Pancreas (tissue), 10 donors: ENCODE results near the gene MLEC. TPM values are rescaled to one million over a fixed set of nuclear protein-coding genes. Genes with fewer than 3 reads are reported as not detected.
"Not testable (repeated sequence)": the region's sequence is repeated elsewhere in the genome, so short reads cannot be mapped to it uniquely, and the experiment has no call there.

ENCODE experiments used
- ATAC-seq, 4 donors: fragments of 200-7000 bp; cut with Tn5 transposase; one replicate each; pipeline versions ENCODE4 v1.8.0 to v1.9.1; 2020; ENCODE audit warnings: mild to moderate bottlenecking in 4 of 4, moderate library complexity in 4 of 4
- DNase-seq, 6 donors: peaks; one replicate each; pipeline ENCODE4 v3.0.0-alpha.2; 2020
- FAIRE-seq: peaks from 2 replicates; lab custom pipeline; 2012; peaks lifted over from hg19 to GRCh38; lab: Jason Lieb, UNC
- H3K27ac ChIP-seq, 4 donors: fragments of 200-600 bp; sonication (generic); 1 replicate in 3 of 4; 2 replicates in 1 of 4; pipeline versions ENCODE4 v1.5.0 to v1.8.0; 2020
- H3K27me3 ChIP-seq, 4 donors: fragments of 200-600 bp; one replicate each; pipeline ENCODE4 v1.8.0; 2021
- H3K36me3 ChIP-seq, 3 donors: fragments of 200-600 bp; sonication (generic) in 1 of 3; one replicate each; pipeline versions ENCODE4 v1.5.0 to v1.8.0; 2020 to 2021
- H3K4me1 ChIP-seq, 3 donors: fragments of 200-600 bp; one replicate each; pipeline ENCODE4 v1.8.0; 2021
- H3K4me3 ChIP-seq, 4 donors: fragments of 200-600 bp; sonication (generic) in 2 of 4; one replicate each; pipeline versions ENCODE4 v1.5.0 to v1.8.0; 2020 to 2021
- H3K9me3 ChIP-seq, 4 donors: fragments of 200-600 bp; one replicate each; pipeline ENCODE4 v1.8.0; 2021
- WGBS, 2 donors: extraction: QIAGEN DNeasy Blood & Tissue Kit; methylation state at CpG; one replicate each; pipeline ENCODE4 v1.1.7; 2013; 5-methylcytosine and 5-hydroxymethylcytosine counted together
- intact Hi-C, 3 donors: fragments of 100-400 bp; cut with DNase I; formaldehyde crosslinking; loops; one replicate each; pipeline versions ENCODE4 v1.11.1 to v1.14.2; 2022
- polyA plus RNA-seq, 2 donors: library from polyadenylated mRNA; stranded (reverse); fragments of 200-250 nt; gene quantifications; one replicate each; pipeline ENCODE4 v1.2.3, GENCODE V29; 2013
- total RNA-seq, 6 donors: library from RNA; stranded (reverse); fragmentation: NEBNext Ultra II Directional in 4 of 6; extraction: Animal tissue kit (Norgen Biotek cat#: 25700) in 4 of 6; gene quantifications; one replicate each; pipeline versions ENCODE4 v1.2.1 to v1.2.4, GENCODE V29; 2021 to 2023
- TF ChIP-seq, protein P1 (sequence below), 4 donors: fragments of 200-600 bp; sonication (generic) in 3 of 4; IDR thresholded peaks; one replicate each; pipeline versions ENCODE4 v1.5.0 to v1.8.0; 2021; ENCODE audit warnings: antibody characterized with exemption in 4 of 4
- donor health status: healthy with polysubstance abuse.
- donor health status: DM: no; HTN: no; CAD: no; lungs with moderate emphysema.
- donor health status: DM: no; HTN: no; CAD: no.
- donor health status: control.
- donor health status: control.
- donor health status: Bipolar disorder and iron deficiency.
- donor health status: DM: yes; HTN: yes; CAD: no.
- donor health status: DM: no; HTN: no; CAD: no.
- donor health status: DM: no; HTN: no; CAD: no.
- donor health status: DM: yes; HTN: yes; CAD: no.

The MLEC gene
- total and polyA plus RNA-seq, 8 donors: 25.8 to 124 (median 91.5) TPM

DNA sequence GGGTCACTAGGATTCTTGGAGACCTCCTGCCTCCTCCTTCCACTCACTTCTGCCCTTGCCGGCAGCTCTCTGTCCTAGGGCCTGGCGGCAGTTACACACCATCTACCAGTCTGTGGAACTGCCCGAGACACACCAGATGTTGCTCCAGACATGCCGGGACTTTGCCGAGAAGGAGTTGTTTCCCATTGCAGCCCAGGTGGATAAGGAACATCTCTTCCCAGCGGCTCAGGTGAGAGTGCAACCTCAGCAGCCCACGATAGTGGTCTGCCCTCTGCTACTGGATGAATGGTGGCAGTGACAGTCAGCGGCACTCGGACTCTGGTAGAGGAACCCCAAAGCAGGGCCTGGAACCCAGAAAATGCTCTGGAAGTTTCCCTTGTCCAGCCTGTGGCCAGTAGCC, 40.0 kb downstream of the MLEC start:
- no peak overlapping the region for H3K27ac ChIP-seq
- FAIRE-seq: no peak
- TF ChIP-seq, protein P1, sequence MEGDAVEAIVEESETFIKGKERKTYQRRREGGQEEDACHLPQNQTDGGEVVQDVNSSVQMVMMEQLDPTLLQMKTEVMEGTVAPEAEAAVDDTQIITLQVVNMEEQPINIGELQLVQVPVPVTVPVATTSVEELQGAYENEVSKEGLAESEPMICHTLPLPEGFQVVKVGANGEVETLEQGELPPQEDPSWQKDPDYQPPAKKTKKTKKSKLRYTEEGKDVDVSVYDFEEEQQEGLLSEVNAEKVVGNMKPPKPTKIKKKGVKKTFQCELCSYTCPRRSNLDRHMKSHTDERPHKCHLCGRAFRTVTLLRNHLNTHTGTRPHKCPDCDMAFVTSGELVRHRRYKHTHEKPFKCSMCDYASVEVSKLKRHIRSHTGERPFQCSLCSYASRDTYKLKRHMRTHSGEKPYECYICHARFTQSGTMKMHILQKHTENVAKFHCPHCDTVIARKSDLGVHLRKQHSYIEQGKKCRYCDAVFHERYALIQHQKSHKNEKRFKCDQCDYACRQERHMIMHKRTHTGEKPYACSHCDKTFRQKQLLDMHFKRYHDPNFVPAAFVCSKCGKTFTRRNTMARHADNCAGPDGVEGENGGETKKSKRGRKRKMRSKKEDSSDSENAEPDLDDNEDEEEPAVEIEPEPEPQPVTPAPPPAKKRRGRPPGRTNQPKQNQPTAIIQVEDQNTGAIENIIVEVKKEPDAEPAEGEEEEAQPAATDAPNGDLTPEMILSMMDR (IDR thresholded peaks at IDR 0.05): no peak
- H3K36me3 ChIP-seq: peaks cover 0 to 4% (median 0%) of the 10 kb centered on the region in 3 donors
- intact Hi-C loops: no loop called here
- WGBS, 2 donors: 50 to 57% methylated on average over 9 of the region's 9 CpGs
- no peak for ATAC-seq
- DNase-seq: no peak
- no peaks in the 10 kb centered on the region for H3K4me1 ChIP-seq
- H3K4me3 ChIP-seq: peak overlapping the region in 3 of 4 donors; percentile 75 to 82 (median 82)
- no peaks in the 10 kb centered on the region for H3K27me3 ChIP-seq
- no peaks in the 10 kb centered on the region for H3K9me3 ChIP-seq

DNA sequence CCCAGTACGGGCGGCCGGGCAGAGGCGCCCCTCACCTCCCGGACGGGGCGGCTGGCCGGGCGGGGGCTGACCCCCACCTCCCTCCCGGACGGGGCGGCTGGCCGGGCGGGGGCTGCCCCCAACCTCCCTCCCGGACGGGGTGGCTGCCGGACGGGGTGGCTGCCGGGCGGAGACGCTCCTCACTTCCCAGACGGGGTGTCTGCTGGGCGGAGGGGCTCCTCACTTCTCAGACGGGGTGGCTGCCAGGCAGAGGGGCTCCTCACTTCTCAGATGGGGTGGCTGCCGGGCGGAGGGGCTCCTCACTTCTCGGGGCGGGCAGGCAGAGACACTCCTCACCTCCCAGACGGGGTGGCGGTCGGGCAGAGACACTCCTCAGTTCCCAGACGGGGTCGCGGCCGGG, 45.2 kb downstream of the MLEC start:
- ATAC-seq, H3K27me3 ChIP-seq, H3K36me3 ChIP-seq, intact Hi-C loops, H3K4me1 ChIP-seq, H3K4me3 ChIP-seq, H3K27ac ChIP-seq, H3K9me3 ChIP-seq, FAIRE-seq, DNase-seq: not testable (repeated sequence)
- WGBS, 2 donors: 95 to 97% methylated on average over 28 to 35 of the region's 35 CpGs

DNA sequence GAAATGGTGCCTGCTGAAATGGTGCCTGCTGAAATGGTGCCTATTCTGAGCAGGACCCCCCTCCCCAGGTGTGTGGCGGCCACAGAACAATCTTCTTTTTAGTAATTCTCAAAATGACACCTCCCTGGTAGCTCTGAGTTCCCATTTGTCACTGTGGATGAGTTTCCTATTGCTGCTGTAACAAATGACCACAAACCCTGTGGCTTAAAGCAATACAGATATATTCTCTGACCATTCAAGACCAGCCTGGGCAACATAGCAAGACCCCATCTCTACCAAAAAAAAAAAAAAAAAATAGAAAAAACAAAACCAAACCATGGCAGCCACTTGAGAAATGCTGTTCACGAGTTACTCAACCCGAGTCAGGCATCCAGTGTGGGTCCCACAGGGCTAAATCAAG, 46.6 kb downstream of the MLEC start:
- no peaks in the 10 kb centered on the region for H3K4me1 ChIP-seq
- no peak for FAIRE-seq
- no peaks in the 10 kb centered on the region for H3K9me3 ChIP-seq
- ATAC-seq: no peak
- H3K36me3 ChIP-seq: peaks cover 0 to 4% (median 0%) of the 10 kb centered on the region in 3 donors
- intact Hi-C loops: no loop called here
- no peaks in the 10 kb centered on the region for H3K27me3 ChIP-seq
- TF ChIP-seq, protein P1 (IDR thresholded peaks at IDR 0.05): no peak
- H3K4me3 ChIP-seq: no peak overlapping the region
- 96 to 98% methylated on average over 3 of the region's 3 CpGs for WGBS, 2 donors
- no peak overlapping the region for H3K27ac ChIP-seq
- DNase-seq: no peak

DNA sequence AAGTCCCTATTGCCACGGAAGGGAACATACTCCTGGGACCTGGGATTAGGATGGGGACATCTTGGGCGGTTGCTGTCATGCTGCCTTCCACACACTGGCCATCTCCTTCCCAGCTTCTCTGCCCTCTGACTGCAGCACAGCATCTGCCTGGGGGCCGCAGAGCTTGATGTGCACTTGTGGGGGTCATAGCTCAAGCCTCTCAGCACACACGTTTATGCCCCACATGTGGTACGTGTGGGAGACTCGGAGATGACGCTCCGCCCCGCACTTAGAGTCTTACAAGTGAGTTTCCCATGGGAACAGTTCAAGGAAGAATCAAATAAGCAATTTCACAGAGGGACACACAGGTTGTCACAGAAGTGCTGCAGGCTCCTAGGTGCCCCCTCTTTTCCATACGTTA, 47.3 kb downstream of the MLEC start:
- Histone ChIP-seq H3K4me3 (no peak overlapping the region), H3K4me1 (no peaks in the 10 kb centered on the region), H3K36me3 (peaks cover 0 to 7% (median 4%) of the 10 kb centered on the region in 3 donors), H3K27ac (no peak overlapping the region), H3K27me3 (no peaks in the 10 kb centered on the region), H3K9me3 (no peaks in the 10 kb centered on the region)
- no peak for ATAC-seq
- no peak for DNase-seq
- intact Hi-C loops: no loop called here
- no peak for FAIRE-seq
- WGBS, 2 donors: 96 to 97% methylated on average over 10 of the region's 10 CpGs
- TF ChIP-seq, protein P1 (IDR thresholded peaks at IDR 0.05): no peak

DNA sequence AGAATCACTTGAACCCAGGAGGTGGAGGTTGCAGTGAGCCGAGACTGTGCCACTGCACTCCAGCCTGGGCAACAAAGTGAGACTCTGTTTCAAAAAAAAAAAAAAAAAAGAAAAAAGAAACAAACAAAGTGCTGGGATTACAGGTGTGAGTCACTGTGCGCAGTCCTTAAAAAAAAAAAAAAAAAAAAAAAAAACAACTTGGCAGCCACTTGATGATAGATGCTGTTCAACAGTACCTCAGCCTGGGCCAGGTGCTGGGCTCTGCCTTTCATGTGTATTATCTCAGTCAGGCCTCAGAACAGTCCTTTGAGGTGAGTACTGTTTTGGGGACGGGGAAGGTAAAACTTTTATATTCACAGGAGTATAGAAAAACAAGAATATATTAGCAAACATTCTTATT, 48.2 kb downstream of the MLEC start:
- no peak overlapping the region for H3K27ac ChIP-seq
- no peak overlapping the region for H3K4me3 ChIP-seq
- no peak for DNase-seq
- H3K4me1 ChIP-seq: no peaks in the 10 kb centered on the region
- no peak for ATAC-seq
- TF ChIP-seq, protein P1 (IDR thresholded peaks at IDR 0.05): no peak
- peaks cover 0 to 4% (median 4%) of the 10 kb centered on the region in 3 donors for H3K36me3 ChIP-seq
- H3K27me3 ChIP-seq: no peaks in the 10 kb centered on the region
- intact Hi-C loops: no loop called here
- WGBS, 2 donors: 92 to 95% methylated on average over 2 to 3 of the region's 3 CpGs
- no peaks in the 10 kb centered on the region for H3K9me3 ChIP-seq
- FAIRE-seq: no peak
